ENCODE data around the gene MMP24OS. TPM values are rescaled to one million over a fixed set of nuclear protein-coding genes. Genes with fewer than 3 reads are reported as not detected.
A peak's percentile ranks its signal among the peaks of the same experiment; 100 is the strongest.
"Not testable (repeated sequence)": the region's sequence is repeated elsewhere in the genome, so short reads cannot be mapped to it uniquely, and the experiment has no call there.

Gene MMP24OS
- total RNA-seq, 1 donor from 2014 or later, result 34.0 TPM

GRCh38 chr20:35264755-35265154 is 13.2 kb downstream of the MMP24OS start:
- no peak for DNase-seq (ENCODE audit: low read depth, low spot score)
- H3K9me3 Mint-ChIP-seq, result no peaks in the 10 kb centered on the region
- no peak for TF ChIP-seq CTCF (conservative IDR thresholded peaks at IDR 0.05)
- peaks cover 3% of the 10 kb centered on the region for H3K27me3 Mint-ChIP-seq (ENCODE audit: low read depth)
- H3K27ac Mint-ChIP-seq (ENCODE audit: unreplicated experiment), result peak overlapping the region; percentile 47
- H3K36me3 Mint-ChIP-seq (ENCODE audit: low read depth), result peaks cover 5% of the 10 kb centered on the region
- no peak overlapping the region for H3K4me3 Mint-ChIP-seq
- H3K4me1 Mint-ChIP-seq, result peaks cover 15% of the 10 kb centered on the region

- Mint-ChIP-seq H3K4me3 (no peak overlapping the region), H3K4me1 (peaks cover 10% of the 10 kb centered on the region), H3K27me3 (ENCODE audit: low read depth) (peaks cover 3% of the 10 kb centered on the region), H3K36me3 (ENCODE audit: low read depth) (peaks cover 5% of the 10 kb centered on the region), H3K27ac (ENCODE audit: unreplicated experiment) (peak overlapping the region; percentile 65), H3K9me3 (no peaks in the 10 kb centered on the region)
- TF ChIP-seq CTCF (conservative IDR thresholded peaks at IDR 0.05), result no peak
- no peak for DNase-seq (ENCODE audit: low read depth, low spot score)
These were observed 14.2 kb downstream of the MMP24OS start for GRCh38 chr20:35263532-35264341.

GRCh38 chr20:35262731-35263531 is 15.0 kb downstream of the MMP24OS start:
- not testable (repeated sequence) for DNase-seq (ENCODE audit: low read depth, low spot score); H3K27me3 Mint-ChIP-seq (ENCODE audit: low read depth)

GRCh38 chr20:35262321-35262720 is 15.6 kb downstream of the MMP24OS start:
- not testable (repeated sequence) for H3K36me3 Mint-ChIP-seq (ENCODE audit: low read depth); H3K9me3 Mint-ChIP-seq; H3K27me3 Mint-ChIP-seq (ENCODE audit: low read depth); H3K27ac Mint-ChIP-seq (ENCODE audit: unreplicated experiment); DNase-seq (ENCODE audit: low read depth, low spot score); H3K4me3 Mint-ChIP-seq
- H3K4me1 Mint-ChIP-seq, result peaks cover 10% of the 10 kb centered on the region

More at GRCh38 chr20:35262731-35263531, 15.0 kb downstream of the MMP24OS start:
- Mint-ChIP-seq H3K4me1 (peaks cover 10% of the 10 kb centered on the region), H3K27ac (ENCODE audit: unreplicated experiment) (peak overlapping the region; percentile 65)
- H3K9me3 Mint-ChIP-seq; H3K4me3 Mint-ChIP-seq; H3K36me3 Mint-ChIP-seq (ENCODE audit: low read depth): not testable (repeated sequence)

- DNase-seq (ENCODE audit: low read depth, low spot score), result no peak
These were observed 17.5 kb downstream of the MMP24OS start for GRCh38 chr20:35260426-35260825.

More at GRCh38 chr20:35260426-35260825, 17.5 kb downstream of the MMP24OS start:
- Mint-ChIP-seq H3K27me3 (ENCODE audit: low read depth) (peaks cover 3% of the 10 kb centered on the region), H3K9me3 (no peaks in the 10 kb centered on the region), H3K4me1 (peaks cover 10% of the 10 kb centered on the region), H3K36me3 (ENCODE audit: low read depth) (no peaks in the 10 kb centered on the region), H3K4me3 (no peak overlapping the region), H3K27ac (ENCODE audit: unreplicated experiment) (no peak overlapping the region)
- no peak for TF ChIP-seq CTCF (conservative IDR thresholded peaks at IDR 0.05)

Data from neural crest cell (in vitro differentiated cells).